GM03348 (cell line): ENCODE measurements around the gene LHFPL3.
"Not testable (repeated sequence)": the region's sequence is repeated elsewhere in the genome, so short reads cannot be mapped to it uniquely, and the experiment has no call there.

Experiments
- DNase-seq: peaks from one replicate; pipeline ENCODE4 v3.0.0; 2012; ENCODE audit warnings: low spot score

The LHFPL3 gene

DNA sequence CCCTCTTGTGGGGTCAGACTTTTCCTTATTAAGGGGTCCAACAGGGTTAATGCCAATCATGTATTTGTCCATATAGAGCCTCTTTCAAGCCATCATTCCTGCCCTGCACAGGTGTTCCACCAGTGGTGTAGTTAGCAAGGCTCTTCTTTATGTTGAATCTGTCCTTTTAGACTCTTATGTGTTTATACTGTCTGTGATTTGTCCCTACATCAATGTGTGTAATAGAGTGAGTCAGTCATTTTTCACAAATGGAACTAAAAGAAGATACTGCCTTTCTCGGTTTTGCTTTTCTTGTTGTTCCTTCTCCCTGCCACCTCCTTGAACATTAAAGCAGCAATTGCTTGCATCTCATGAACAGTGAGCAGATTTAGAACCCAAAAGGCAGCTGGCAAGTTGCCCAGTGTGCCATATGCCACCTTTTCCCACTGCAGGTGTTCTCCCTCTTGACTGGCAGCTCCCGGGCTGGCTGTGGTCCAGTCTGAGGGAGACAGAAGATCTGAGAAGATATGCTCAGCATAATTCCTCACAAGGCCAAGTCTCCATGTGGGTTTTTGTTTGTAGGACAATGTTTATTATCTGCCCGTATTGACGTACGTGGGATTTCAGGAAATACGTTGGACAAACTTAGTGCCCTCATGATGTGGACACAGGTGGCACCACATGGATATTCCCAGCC is 154.1 kb downstream of the LHFPL3 start:
- no peak for DNase-seq

DNA sequence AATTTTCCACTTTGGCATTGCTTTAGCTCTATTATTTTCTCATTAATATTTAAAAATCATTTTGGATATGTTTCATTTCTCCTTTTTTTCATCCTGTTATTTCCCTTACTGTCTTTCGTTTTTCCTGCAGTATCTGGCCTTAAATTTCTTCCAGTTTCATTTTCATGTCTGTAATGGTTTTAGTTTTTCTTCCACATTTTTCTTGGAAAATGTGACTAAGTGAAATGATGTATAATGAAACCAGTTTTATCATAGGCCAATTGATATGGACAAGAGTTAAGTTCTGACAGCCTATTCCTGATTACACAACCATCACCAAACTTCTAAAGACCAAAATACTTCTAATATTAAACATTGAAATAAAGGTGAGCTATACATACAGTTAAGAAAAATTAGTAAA is 158.5 kb downstream of the LHFPL3 start:
- DNase-seq = no peak

DNA sequence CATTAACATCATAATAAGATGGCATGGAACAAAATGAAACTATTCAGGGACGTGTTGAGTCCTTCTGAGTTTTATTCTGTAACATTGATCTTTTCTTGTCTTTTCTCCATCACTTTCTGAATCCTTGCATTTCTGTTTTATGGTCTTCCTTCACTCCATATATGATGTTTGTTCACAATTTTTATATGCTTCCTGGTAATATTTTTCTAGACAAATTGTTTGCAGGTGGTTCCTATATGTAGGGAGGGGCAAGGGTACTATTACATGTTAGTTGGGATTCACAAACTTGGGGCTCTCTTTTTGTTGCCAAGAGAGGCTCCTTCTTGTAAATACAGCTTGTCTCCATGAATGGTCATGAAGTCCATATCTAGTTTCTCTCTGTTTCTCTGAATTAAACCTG is 159.2 kb downstream of the LHFPL3 start:
- DNase-seq = no peak

DNA sequence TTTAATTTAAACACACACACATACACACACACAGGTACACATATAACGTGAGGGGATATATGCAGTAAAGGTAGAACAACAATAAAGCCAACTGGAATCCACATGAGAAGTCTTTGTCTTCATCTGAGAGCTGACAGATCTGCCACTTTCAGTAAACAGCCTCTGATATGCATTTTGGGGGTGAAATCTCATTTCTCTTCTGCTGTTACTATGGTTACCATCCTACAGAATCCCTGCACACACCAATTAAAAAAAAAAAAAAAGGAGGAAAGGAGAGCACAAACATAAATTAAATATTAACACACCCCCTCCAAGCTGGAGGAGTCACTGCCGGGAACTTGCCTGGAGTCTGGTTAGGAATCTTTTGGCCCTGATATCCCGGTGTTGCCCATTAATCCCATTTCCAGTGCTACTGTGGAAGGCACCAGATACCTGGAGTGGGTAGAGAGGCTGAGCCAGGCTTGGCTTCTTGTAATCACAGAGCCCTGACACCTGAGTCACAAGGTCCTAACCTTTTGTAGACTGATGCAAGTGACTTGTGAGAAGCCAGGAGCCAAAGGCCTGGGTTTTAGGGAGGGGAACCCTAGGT is 169.1 kb downstream of the LHFPL3 start:
- no peak for DNase-seq

DNA sequence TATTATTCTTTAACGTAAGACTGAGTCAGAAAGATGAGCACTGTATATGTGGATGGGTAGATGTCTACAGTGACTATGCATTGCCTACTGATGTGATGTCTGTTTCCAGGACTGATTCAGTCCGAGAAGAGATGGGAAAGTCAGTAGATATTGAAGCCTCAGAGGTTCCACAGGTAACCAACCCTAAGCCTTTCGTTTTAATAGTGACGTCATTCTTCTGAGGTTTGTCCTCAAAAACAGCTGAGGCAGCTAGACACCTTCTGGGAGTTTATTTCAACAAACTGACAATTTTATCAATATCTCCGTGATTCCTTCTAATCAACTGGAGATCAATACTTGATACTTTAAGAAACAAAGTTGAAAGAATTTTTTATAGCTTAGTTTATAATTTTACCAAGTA is 171.6 kb downstream of the LHFPL3 start:
- no peak for DNase-seq

DNA sequence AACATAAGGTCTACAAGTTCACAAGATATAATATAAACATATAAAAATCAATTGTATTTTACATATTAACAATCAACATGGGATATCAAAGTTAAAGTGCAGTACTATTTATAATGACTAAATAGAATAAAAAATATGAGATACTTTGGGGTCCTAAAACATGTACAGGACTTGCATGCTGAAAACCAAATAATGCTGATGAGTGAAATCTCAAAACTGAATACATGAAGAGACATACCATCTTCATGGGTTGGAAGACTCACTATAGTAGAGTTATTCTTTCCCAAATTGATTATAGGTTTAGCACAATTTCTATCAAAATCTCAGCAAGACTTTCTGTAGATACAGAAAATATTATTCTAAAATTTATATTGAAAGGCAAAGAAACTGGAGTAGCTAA is 181.5 kb downstream of the LHFPL3 start:
- no peak for DNase-seq

GRCh38 chr7:104524853-104525252 is 196.4 kb downstream of the LHFPL3 start:
- DNase-seq = no peak

- DNase-seq = no peak
Measured at GRCh38 chr7:104528142-104528541, 199.7 kb downstream of the LHFPL3 start.

GRCh38 chr7:104529567-104529966 is 201.2 kb downstream of the LHFPL3 start:
- no peak for DNase-seq

DNA sequence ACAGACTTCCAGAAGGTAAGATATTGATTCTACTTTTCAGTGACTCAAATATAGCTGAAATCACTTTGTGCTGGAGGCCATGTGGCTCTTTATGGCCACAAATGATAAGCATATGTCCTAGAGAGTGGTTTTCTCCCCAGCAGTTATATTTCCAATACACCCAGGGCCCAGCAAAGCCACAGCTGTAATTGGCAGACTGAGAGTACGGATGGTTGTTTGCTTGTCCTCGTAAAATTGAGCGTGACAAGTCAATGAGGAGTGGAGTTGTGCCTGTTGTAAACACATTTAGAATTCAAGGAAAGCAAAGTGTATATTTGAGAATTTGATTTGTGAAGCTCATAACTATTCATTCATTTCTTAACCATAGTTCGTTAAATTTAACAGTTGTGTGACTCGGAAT is 201.8 kb downstream of the LHFPL3 start:
- DNase-seq = no peak

DNA sequence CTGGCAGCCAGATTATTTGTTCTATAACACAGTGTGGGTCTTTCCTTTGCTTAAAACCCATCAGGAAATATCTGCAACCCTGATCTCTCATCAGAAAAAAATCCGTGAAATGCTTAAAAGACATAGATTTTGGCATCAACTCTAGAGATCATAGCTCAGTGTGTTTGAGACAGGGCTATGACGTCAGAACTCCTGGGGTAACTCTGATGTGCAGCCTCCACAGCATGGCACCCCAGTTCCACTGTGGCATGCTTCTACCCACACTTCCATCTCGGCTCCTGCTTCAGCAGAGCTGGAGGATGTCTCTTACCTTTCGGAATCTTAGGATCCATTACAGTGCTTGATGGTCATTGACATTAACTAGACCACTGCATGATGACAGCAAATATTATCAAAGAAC is 205.7 kb downstream of the LHFPL3 start:
- DNase-seq = no peak

GRCh38 chr7:104535841-104536240 is 207.4 kb downstream of the LHFPL3 start:
- no peak for DNase-seq

- DNase-seq = no peak
Measured at GRCh38 chr7:104536956-104537355, 208.6 kb downstream of the LHFPL3 start.

DNA sequence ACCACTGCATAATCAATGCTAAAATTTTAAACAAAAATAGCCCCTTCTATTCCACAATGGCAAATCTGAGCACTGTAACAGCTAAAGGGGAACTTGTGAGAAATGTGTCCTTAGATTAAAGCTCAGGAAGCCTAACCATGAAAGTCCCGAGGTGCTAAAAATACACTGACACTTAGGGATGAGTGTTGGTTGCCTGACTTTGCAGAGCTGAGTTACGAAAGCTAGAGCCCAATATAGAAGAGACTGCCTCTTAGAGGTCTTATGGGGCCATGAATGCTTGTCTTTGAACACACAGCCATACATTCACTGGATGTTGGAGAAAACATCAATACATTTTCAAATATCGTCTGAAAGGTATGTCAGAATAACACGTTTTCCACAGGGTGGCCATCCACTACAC is 209.7 kb downstream of the LHFPL3 start:
- no peak for DNase-seq

- DNase-seq = no peak
Measured at GRCh38 chr7:104541897-104542296, 213.5 kb downstream of the LHFPL3 start.

DNA sequence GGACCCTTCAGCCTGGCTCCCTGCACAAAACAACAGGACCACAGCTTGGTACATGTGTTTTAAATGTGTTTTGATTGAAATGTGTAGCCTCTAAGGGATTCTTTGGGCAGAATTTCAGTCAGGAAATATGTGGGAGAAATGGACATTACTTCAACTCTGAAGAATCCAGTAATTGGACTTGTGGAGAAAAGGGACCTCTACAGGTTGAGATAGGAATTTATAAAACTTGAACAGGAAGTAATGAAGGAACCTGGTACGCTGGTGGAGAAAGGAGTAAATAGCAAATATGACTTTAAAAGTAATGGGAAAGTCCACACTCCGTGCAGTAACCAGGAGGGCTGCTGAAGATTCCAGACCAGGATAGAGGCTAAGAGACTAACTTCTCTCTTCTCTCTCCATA is 220.5 kb downstream of the LHFPL3 start:
- DNase-seq = no peak

DNA sequence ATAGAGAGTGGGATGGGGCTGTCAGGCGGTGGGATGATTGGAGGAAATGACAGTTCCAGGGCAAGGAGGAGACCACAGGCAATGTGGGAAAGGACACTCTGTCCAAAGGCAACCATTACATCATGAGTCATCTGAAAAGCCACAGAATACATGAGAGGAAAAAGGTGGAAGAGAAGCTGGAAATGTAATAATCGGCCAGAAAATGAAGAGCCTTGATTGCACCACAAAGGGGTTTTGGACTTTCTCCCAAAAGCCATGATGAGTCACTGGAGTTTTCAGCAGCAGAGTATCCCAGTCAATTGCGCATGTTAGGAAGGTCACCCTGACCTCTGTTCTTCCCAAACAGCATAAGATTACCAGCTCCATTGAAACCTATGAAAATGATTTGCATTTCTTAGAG is 222.0 kb downstream of the LHFPL3 start:
- no peak for DNase-seq

DNA sequence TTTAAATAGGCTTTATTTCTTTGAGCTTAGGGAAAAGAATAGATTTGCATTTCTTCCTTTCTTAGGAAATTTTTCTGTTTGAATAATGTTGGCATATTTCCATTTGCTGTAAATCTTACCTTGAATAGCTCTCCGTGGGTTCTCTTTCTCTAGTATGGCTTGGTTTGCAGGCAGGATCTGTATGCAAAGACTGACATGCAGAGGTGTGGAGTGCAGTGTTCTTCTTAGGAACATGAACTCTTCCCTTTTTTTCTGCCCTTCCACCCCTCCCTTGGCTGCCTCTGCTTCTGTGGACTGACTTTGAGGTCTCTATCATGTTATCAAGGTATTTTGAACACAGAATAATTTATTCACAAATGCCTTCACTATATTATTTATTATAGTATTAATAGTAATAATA is 222.8 kb downstream of the LHFPL3 start:
- DNase-seq = no peak

GRCh38 chr7:104552102-104552501 is 223.7 kb downstream of the LHFPL3 start:
- peak; percentile 8 for DNase-seq

DNA sequence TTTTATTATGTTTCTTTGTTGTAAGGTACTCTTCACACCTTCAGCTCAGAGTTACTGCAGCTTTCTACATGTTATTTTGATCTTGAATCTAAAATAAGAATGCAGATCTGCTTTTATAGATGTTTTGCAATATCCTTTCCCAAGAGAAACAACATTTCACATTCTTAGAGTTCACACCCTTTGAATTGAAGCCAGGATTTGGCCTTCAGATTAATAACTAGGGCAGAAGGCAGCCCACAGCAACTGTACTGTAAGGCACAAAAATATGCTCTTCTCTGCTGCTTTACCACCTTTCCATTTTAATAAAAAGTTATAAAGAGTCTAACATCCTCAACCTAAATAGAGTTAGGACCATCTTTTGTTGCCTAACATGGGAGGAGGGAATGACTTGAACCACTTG is 224.7 kb downstream of the LHFPL3 start:
- no peak for DNase-seq

DNA sequence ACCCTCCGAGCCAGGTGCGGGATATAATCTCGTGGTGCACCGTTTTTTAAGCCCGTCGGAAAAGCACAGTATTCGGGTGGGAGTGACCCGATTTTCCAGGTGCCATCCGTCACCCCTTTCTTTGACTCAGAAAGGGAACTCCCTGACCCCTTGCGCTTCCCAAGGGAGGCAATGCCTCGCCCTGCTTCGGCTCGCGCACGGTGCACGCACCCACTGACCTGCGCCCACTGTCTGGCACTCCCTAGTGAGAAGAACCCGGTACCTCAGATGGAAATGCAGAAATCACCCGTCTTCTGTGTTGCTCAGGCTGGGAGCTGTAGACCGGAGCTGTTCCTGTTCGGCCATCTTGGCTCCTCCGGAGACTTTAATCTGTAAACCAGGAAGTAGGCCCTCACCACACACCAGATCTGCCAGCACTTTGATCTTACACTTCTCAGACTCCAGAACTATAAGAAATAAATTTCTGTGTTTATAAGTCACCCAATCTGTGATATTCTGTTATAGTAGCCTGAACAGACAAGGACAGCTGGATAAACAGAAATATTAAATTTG is 235.0 kb downstream of the LHFPL3 start:
- DNase-seq = not testable (repeated sequence)

DNA sequence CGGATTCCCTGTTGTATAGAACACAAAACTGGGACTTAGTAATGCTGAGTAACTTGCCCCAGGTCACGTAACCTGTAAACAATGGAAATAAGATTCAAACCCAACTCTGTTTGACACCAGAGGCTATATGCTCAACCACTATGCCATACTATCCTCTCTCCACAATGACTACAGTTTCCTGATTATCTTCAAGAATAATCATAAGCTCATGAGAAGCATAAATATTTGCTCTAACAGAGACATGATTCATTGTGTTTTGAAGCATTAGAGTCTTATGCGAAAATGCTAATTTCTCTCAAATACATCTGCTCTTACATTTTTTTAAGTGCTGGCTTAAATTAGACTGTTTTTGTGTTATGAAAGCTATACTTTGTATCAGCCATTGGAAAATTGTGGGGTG is 241.3 kb downstream of the LHFPL3 start:
- no peak for DNase-seq

DNA sequence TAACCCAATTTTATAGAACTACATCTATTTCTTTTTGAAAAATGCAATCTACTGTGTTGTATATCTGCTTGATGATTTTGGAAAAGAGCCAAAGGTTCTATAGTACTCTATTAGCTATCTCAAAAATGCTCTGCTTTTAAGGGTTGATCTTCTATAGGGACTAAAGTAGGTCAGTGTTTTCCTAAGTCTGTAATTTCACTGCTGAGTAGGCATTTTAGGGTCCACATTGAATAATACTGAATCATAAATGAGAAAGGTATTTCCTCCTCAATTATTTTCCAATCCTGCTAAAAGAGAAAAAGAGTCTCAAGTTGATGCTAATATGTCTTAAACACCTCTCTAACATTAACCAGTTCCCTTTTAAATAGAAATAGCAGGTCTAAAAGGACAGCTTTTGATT is 244.2 kb downstream of the LHFPL3 start:
- no peak for DNase-seq

- no peak for DNase-seq
Measured at GRCh38 chr7:104584620-104585019, 256.2 kb downstream of the LHFPL3 start.
